ENCODE results near the gene ABHD18. TPM values are rescaled to one million over a fixed set of nuclear protein-coding genes. Genes with fewer than 3 reads are reported as not detected.
A peak's percentile ranks its signal among the peaks of the same experiment; 100 is the strongest.
"Not testable (repeated sequence)": the region's sequence is repeated elsewhere in the genome, so short reads cannot be mapped to it uniquely, and the experiment has no call there.

Gene ABHD18
- total RNA-seq, 3 donors from 2014 or later (not counting 1 experiment from before 2014, with no cell fraction given), result 16.0 to 21.9 (median 17.6) TPM

DNA sequence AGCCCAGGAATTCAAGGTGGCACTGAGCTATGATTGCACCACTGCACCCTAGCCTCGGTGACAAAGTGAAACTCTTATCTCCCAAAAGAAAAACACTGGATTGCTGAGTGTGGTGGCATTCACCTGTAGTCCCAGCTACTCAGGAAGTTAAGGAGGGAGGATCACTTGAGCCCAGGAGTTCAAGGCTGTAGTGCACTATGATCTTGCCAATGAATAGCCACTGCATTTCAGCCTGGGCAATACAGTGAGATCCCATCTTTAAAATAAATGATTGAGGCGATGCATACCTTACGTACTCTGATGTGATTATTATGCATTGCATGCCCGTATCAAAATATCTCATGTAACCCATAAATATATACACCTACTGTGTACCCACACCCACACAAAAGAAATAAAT lies 64.7 kb downstream of the ABHD18 start:
- ATAC-seq (no peak), DNase-seq (no peak)
- H3K4me1 Mint-ChIP-seq, result no peaks in the 10 kb centered on the region

DNA sequence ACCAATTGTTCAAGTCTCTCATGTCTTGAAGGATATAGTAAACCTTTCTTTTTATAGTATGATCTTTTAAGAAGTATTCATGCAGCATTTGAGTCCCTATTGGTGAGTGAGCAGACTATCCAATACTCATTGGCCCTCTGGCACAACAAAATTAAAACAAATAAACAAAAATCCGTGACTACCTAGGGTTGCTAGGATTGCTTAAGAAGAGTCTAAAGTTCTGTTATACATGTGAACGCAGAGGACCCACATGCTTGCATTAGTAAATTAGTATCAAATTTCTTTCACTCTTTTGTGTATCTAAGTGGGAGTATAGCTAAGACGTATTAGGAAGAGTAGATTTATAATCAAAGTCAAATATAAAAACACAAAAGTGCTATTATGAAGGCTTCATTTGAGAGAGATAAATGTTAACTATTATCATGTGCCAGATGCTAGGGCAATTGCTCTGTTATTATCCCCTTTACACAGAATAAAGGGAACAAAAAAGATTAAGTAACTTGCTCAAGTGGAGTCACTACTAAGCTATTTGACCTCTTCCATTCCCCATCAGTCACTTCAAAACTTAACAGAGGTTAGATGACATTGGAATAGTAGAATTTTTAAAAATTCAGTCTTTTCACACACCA lies 66.7 kb downstream of the ABHD18 start:
- Histone ChIP-seq H3K9me3 (ENCODE audit: control insufficient read depth, insufficient read depth, low read length) (no peaks in the 10 kb centered on the region), H3K4me1 (ENCODE audit: control insufficient read depth, insufficient read depth, low read length) (no peaks in the 10 kb centered on the region), H3K4me3 (ENCODE audit: low read length) (no peak overlapping the region), H3K36me3 (ENCODE audit: control insufficient read depth, insufficient read depth, low read length) (peaks cover 28% of the 10 kb centered on the region), H3K27ac (ENCODE audit: low read length) (no peak overlapping the region), H3K27me3 (ENCODE audit: control insufficient read depth, insufficient read depth, low read length) (no peaks in the 10 kb centered on the region)
- TF ChIP-seq, protein P1, sequence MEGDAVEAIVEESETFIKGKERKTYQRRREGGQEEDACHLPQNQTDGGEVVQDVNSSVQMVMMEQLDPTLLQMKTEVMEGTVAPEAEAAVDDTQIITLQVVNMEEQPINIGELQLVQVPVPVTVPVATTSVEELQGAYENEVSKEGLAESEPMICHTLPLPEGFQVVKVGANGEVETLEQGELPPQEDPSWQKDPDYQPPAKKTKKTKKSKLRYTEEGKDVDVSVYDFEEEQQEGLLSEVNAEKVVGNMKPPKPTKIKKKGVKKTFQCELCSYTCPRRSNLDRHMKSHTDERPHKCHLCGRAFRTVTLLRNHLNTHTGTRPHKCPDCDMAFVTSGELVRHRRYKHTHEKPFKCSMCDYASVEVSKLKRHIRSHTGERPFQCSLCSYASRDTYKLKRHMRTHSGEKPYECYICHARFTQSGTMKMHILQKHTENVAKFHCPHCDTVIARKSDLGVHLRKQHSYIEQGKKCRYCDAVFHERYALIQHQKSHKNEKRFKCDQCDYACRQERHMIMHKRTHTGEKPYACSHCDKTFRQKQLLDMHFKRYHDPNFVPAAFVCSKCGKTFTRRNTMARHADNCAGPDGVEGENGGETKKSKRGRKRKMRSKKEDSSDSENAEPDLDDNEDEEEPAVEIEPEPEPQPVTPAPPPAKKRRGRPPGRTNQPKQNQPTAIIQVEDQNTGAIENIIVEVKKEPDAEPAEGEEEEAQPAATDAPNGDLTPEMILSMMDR (IDR thresholded peaks at IDR 0.05), result no peak
- no peak overlapping the region for H3K4me3 Mint-ChIP-seq
- no peaks in the 10 kb centered on the region for H3K27me3 Mint-ChIP-seq (ENCODE audit: low read depth in 2 of 2)
- H3K36me3 Mint-ChIP-seq, result peaks cover 6% of the 10 kb centered on the region
- DNase-seq (no peak), ATAC-seq (no peak)
- no peak overlapping the region for H3K27ac Mint-ChIP-seq
- H3K4me1 Mint-ChIP-seq, result no peaks in the 10 kb centered on the region
- H3K9me3 Mint-ChIP-seq, result no peaks in the 10 kb centered on the region
- WGBS (ENCODE audit: insufficient coverage), result no CpG with 5 or more reads among the region's 3 CpGs
- intact Hi-C loops (cut with micrococcal nuclease), result no loop called here

More for the DNA sequence above, 64.7 kb downstream of the ABHD18 start:
- Histone ChIP-seq H3K27me3 (ENCODE audit: control insufficient read depth, insufficient read depth, low read length) (no peaks in the 10 kb centered on the region), H3K4me3 (ENCODE audit: low read length) (no peak overlapping the region), H3K27ac (ENCODE audit: low read length) (no peak overlapping the region), H3K36me3 (ENCODE audit: control insufficient read depth, insufficient read depth, low read length) (peaks cover 32% of the 10 kb centered on the region), H3K4me1 (ENCODE audit: control insufficient read depth, insufficient read depth, low read length) (no peaks in the 10 kb centered on the region), H3K9me3 (ENCODE audit: control insufficient read depth, insufficient read depth, low read length) (no peaks in the 10 kb centered on the region)
- no peaks in the 10 kb centered on the region for H3K9me3 Mint-ChIP-seq
- peaks cover 6% of the 10 kb centered on the region for H3K36me3 Mint-ChIP-seq
- H3K27ac Mint-ChIP-seq, result no peak overlapping the region
- TF ChIP-seq, protein P1 (IDR thresholded peaks at IDR 0.05), result no peak
- H3K4me3 Mint-ChIP-seq, result no peak overlapping the region
- WGBS (ENCODE audit: insufficient coverage), result 95% methylated on average over 3 of the region's 4 CpGs
- intact Hi-C loops (cut with micrococcal nuclease), result no loop called here
- H3K27me3 Mint-ChIP-seq (ENCODE audit: low read depth in 2 of 2), result no peaks in the 10 kb centered on the region

DNA sequence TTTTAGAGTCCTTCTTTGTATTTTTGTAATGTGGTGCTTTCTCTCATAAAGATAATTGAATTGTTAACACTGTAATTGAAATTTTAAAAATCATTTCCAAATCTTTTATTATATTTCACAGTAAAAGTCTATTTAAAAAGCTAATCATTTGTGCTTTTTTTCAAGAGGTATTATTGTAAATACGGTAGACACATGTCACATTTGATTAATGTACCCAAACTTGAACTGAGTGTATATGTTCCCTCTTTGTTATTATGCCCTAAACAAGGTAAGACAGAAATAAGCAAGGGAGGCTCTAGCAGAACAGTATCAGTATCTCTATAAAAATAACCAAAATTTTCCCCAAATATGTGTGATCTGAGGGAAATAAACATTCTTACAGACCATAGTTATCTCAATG lies 74.4 kb downstream of the ABHD18 start:
- H3K9me3 Mint-ChIP-seq, result no peaks in the 10 kb centered on the region
- Histone ChIP-seq H3K27me3 (ENCODE audit: control insufficient read depth, insufficient read depth, low read length) (no peaks in the 10 kb centered on the region), H3K4me1 (ENCODE audit: control insufficient read depth, insufficient read depth, low read length) (no peaks in the 10 kb centered on the region), H3K36me3 (ENCODE audit: control insufficient read depth, insufficient read depth, low read length) (no peaks in the 10 kb centered on the region), H3K4me3 (ENCODE audit: low read length) (no peak overlapping the region), H3K9me3 (ENCODE audit: control insufficient read depth, insufficient read depth, low read length) (no peaks in the 10 kb centered on the region), H3K27ac (ENCODE audit: low read length) (no peak overlapping the region)
- TF ChIP-seq, protein P1 (IDR thresholded peaks at IDR 0.05), result no peak
- H3K4me3 Mint-ChIP-seq, result no peak overlapping the region
- no peak for DNase-seq
- 100% methylated on average over 1 of the region's 1 CpG for WGBS (ENCODE audit: insufficient coverage)
- no peak for ATAC-seq
- H3K27me3 Mint-ChIP-seq (ENCODE audit: low read depth in 2 of 2), result no peaks in the 10 kb centered on the region
- H3K36me3 Mint-ChIP-seq, result no peaks in the 10 kb centered on the region
- no peak overlapping the region for H3K27ac Mint-ChIP-seq
- H3K4me1 Mint-ChIP-seq, result no peaks in the 10 kb centered on the region
- intact Hi-C loops (cut with micrococcal nuclease), result no loop called here

DNA sequence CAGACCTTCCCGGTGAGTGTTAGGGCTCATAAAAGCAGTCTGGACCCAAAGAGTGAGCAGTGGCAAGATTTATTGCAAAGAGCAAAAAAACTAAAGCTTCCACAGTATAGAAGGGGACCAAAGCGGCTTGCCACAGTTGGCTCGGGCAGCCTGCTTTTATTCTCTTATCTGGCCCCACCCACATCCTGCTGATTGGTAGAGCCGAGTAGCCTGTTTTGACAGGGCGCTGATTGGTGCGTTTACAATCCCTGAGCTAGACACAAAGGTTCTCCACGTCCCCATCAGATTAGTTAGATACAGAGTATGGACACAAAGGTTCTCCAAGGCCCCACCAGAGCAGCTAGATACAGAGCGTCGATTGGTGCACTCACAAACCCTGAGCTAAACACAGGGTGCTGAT lies 81.8 kb downstream of the ABHD18 start:
- H3K4me3 Mint-ChIP-seq; H3K27ac Mint-ChIP-seq; H3K36me3 ChIP-seq (ENCODE audit: control insufficient read depth, insufficient read depth, low read length); H3K4me1 Mint-ChIP-seq; H3K36me3 Mint-ChIP-seq; ATAC-seq; H3K27ac ChIP-seq (ENCODE audit: low read length); H3K4me1 ChIP-seq (ENCODE audit: control insufficient read depth, insufficient read depth, low read length); H3K9me3 ChIP-seq (ENCODE audit: control insufficient read depth, insufficient read depth, low read length); H3K27me3 ChIP-seq (ENCODE audit: control insufficient read depth, insufficient read depth, low read length); H3K27me3 Mint-ChIP-seq (ENCODE audit: low read depth in 2 of 2); H3K9me3 Mint-ChIP-seq; intact Hi-C loops (cut with micrococcal nuclease); H3K4me3 ChIP-seq (ENCODE audit: low read length); DNase-seq: not testable (repeated sequence)
- WGBS (ENCODE audit: insufficient coverage), result 97% methylated on average over 5 of the region's 9 CpGs

DNA sequence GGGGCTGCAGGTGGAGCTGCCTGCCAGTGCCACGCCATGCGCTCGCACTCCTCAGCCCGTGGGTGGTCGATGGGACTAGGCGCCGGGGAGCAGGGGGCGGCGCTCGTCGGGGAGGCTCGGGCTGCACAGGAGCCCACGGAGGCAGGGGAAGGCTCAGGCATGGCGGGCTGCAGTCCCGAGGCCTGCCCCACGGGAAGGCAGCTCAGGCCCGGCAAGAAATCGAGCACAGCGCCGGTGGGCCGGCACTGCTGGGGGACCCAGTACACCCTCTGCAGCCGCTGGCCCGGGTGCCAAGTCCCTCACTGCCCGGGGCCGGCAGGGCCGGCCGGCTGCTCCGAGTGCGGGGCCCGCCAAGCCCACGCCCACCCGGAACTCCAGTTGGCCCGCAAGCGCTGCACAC lies 82.3 kb downstream of the ABHD18 start:
- H3K4me3 Mint-ChIP-seq; H3K36me3 Mint-ChIP-seq; H3K4me1 Mint-ChIP-seq; H3K27ac ChIP-seq (ENCODE audit: low read length); H3K4me3 ChIP-seq (ENCODE audit: low read length); H3K9me3 ChIP-seq (ENCODE audit: control insufficient read depth, insufficient read depth, low read length); DNase-seq; H3K27ac Mint-ChIP-seq; ATAC-seq; H3K4me1 ChIP-seq (ENCODE audit: control insufficient read depth, insufficient read depth, low read length); H3K27me3 ChIP-seq (ENCODE audit: control insufficient read depth, insufficient read depth, low read length); intact Hi-C loops (cut with micrococcal nuclease); H3K36me3 ChIP-seq (ENCODE audit: control insufficient read depth, insufficient read depth, low read length); H3K9me3 Mint-ChIP-seq; H3K27me3 Mint-ChIP-seq (ENCODE audit: low read depth in 2 of 2): not testable (repeated sequence)
- WGBS (ENCODE audit: insufficient coverage), result 96% methylated on average over 34 of the region's 34 CpGs

DNA sequence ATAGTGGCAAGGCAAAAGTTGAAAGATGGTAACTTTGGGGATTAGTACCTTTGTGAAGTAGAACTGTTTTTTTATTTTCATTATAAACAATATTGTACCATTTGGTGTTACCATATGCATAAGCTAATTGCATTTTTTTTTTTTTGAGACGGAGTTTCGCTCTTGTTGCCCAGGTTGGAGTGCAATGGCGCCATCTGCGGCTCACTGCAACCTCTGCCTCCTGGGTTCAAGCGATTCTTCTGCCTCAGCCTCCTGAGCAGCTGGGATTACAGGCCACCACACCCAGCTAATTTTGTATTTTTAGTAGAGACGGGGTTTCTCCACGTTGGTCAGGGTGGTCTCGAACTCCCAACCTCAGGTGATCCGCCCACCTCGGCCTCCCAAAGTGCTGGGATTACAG lies 86.0 kb downstream of the ABHD18 start:
- ATAC-seq; H3K36me3 ChIP-seq (ENCODE audit: control insufficient read depth, insufficient read depth, low read length); H3K4me1 Mint-ChIP-seq; H3K27ac Mint-ChIP-seq; H3K27ac ChIP-seq (ENCODE audit: low read length); H3K27me3 Mint-ChIP-seq (ENCODE audit: low read depth in 2 of 2); H3K4me3 ChIP-seq (ENCODE audit: low read length); H3K27me3 ChIP-seq (ENCODE audit: control insufficient read depth, insufficient read depth, low read length); H3K9me3 Mint-ChIP-seq; H3K4me3 Mint-ChIP-seq; intact Hi-C loops (cut with micrococcal nuclease); H3K9me3 ChIP-seq (ENCODE audit: control insufficient read depth, insufficient read depth, low read length); H3K4me1 ChIP-seq (ENCODE audit: control insufficient read depth, insufficient read depth, low read length); H3K36me3 Mint-ChIP-seq: not testable (repeated sequence)
- DNase-seq, result peak in 1 of 2 donors; percentile 33
- 83% methylated on average over 9 of the region's 10 CpGs for WGBS (ENCODE audit: insufficient coverage)
